HCT116 (cell line): ENCODE data around the gene APP. TPM values are rescaled to one million over a fixed set of nuclear protein-coding genes. Genes with fewer than 3 reads are reported as not detected.

ENCODE experiments used
- ATAC-seq: fragments of 200-7000 bp; cut with Tn5 transposase; 2 replicates; pipeline ENCODE4 v1.9.1; 2020; ENCODE audit warnings: mild to moderate bottlenecking, moderate library complexity
- BruUV-seq: library from RNA; stranded (reverse); fragments of 400-500 nt; replicated peaks from 2 replicates; lab custom pipeline; 2021; lab: Mats Ljungman, UMichigan
- CTCF ChIA-PET: fragments of 300-600 bp; sonication (Branson Sonifier 250); formaldehyde crosslinking; loops from one replicate; lab custom pipeline; 2021; ENCODE audit warnings: antibody characterized with exemption; lab: Charles Lee
- POLR2A ChIA-PET: fragments of 300-600, 350-600 bp; sonication (Branson Sonifier 250); formaldehyde crosslinking; loops from one replicate; lab custom pipeline; 2021; ENCODE audit warnings: antibody characterized with exemption; lab: Charles Lee
- RAD21 ChIA-PET, 2 experiments: fragments of 300-600 bp; sonication (Branson Sonifier 250); formaldehyde crosslinking; loops; one replicate each; lab custom pipeline; 2023; ENCODE audit warnings: low total read pairs in 2 of 2; ENCODE audit not compliant: uncharacterized antibody in 2 of 2, unreplicated experiment in 2 of 2, low non-redundant PET in 1 of 2; lab: Charles Lee
- DNase-seq: peaks from one replicate; pipeline ENCODE4 v3.0.0-alpha.2; 2010; ENCODE audit warnings: low read depth, low spot score
- H2AFZ ChIP-seq: fragments of 200-600 bp; shearing (Covaris generic), sonication (generic); 2 replicates; pipeline ENCODE4 v1.6.1; 2017; ENCODE audit warnings: low read depth, mixed run types, mixed read lengths, antibody characterized with exemption, low read length; ENCODE audit not compliant: poor library complexity, severe bottlenecking
- H3K27ac ChIP-seq: 2 replicates; pipeline ENCODE4 v1.5.1; 2012; ENCODE audit warnings: low read depth, low read length
- H3K27me3 ChIP-seq: fragments of 200-600 bp; sonication (generic); 2 replicates; pipeline ENCODE4 v1.6.1; 2016; ENCODE audit warnings: mixed run types, low read length, mixed read lengths; ENCODE audit not compliant: insufficient read depth
- H3K36me3 ChIP-seq, 2 experiments: fragments of 200-500 bp in 1 of 2; fragments of 200-600 bp in 1 of 2; sonication (Bioruptor generic) in 1 of 2; sonication (generic) in 1 of 2; 2 replicates each; pipeline versions ENCODE4 v1.5.1 to v1.6.1; 2014 to 2016; ENCODE audit warnings: low read length in 2 of 2, inconsistent platforms in 1 of 2, mixed read lengths in 1 of 2, mixed run types in 1 of 2; ENCODE audit not compliant: insufficient read depth in 2 of 2, control insufficient read depth in 1 of 2
- H3K4me1 ChIP-seq, 2 experiments: fragments of 200-600 bp in 1 of 2; sonication (generic) in 1 of 2; 2 replicates each; pipeline versions ENCODE4 v1.5.1 to v1.6.1; 2012 to 2017; ENCODE audit warnings: low read length in 2 of 2, inconsistent platforms in 1 of 2, mild to moderate bottlenecking in 1 of 2, mixed read lengths in 1 of 2, mixed run types in 1 of 2, moderate library complexity in 1 of 2; ENCODE audit not compliant: insufficient read depth in 2 of 2, control insufficient read depth in 1 of 2
- H3K4me2 ChIP-seq: fragments of 200-600 bp; sonication (generic); 2 replicates; pipeline ENCODE4 v1.6.1; 2017; ENCODE audit warnings: mixed run types, low read length, mixed read lengths
- H3K4me3 ChIP-seq, 2 experiments: fragments of 200-600 bp in 1 of 2; sonication (generic) in 1 of 2; replicated peaks in 1 of 2; 2 replicates each; pipeline ENCODE4 v1.5.1; 2011 to 2016; ENCODE audit warnings: low read length in 2 of 2, control low read depth in 1 of 2, low read depth in 1 of 2, mild to moderate bottlenecking in 1 of 2, mixed read lengths in 1 of 2, mixed run types in 1 of 2
- H3K79me2 ChIP-seq: fragments of 200-600 bp; sonication (generic); 2 replicates; pipeline ENCODE4 v1.6.1; 2017; ENCODE audit warnings: mild to moderate bottlenecking, mixed run types, low read length, moderate library complexity, mixed read lengths; ENCODE audit not compliant: insufficient read depth
- H3K9ac ChIP-seq: fragments of 200-600 bp; sonication (generic); 2 replicates; pipeline ENCODE4 v1.6.1; 2016; ENCODE audit warnings: low read length, mixed read lengths
- H3K9me2 ChIP-seq: fragments of 200-600 bp; sonication (generic), shearing (Covaris generic); 2 replicates; pipeline ENCODE4 v1.6.1; 2017; ENCODE audit warnings: mixed run types, mild to moderate bottlenecking, moderate library complexity; ENCODE audit not compliant: insufficient read depth
- H3K9me3 ChIP-seq, 2 experiments: fragments of 200-500 bp in 1 of 2; fragments of 200-600 bp in 1 of 2; sonication (Bioruptor generic) in 1 of 2; sonication (generic) in 1 of 2; 2 replicates each; pipeline ENCODE4 v1.6.1; 2014 to 2017; ENCODE audit warnings: low read length in 2 of 2, mixed read lengths in 2 of 2, inconsistent platforms in 1 of 2, low read depth in 1 of 2, mild to moderate bottlenecking in 1 of 2, mixed run types in 1 of 2, moderate library complexity in 1 of 2; ENCODE audit not compliant: control insufficient read depth in 1 of 2, insufficient read depth in 1 of 2
- H4K20me1 ChIP-seq: fragments of 200-600 bp; sonication (generic), shearing (Covaris generic); 2 replicates; pipeline ENCODE4 v1.6.1; 2017; ENCODE audit warnings: mixed run types, mild to moderate bottlenecking, moderate library complexity; ENCODE audit not compliant: insufficient read depth
- ATF3 ChIP-seq: IDR thresholded peaks from 2 replicates; pipeline ENCODE4 v1.6.1; 2012
- CBX3 ChIP-seq: IDR thresholded peaks from 2 replicates; pipeline ENCODE4 v1.6.1; 2012; ENCODE audit warnings: low read depth
- CEBPB ChIP-seq: IDR thresholded peaks from 2 replicates; pipeline ENCODE4 v1.6.1; 2012; ENCODE audit warnings: low read depth
- EGR1 ChIP-seq: IDR thresholded peaks from 2 replicates; pipeline ENCODE4 v1.6.1; 2012; ENCODE audit warnings: low read depth
- FOSL1 ChIP-seq: IDR thresholded peaks from 2 replicates; pipeline ENCODE4 v1.6.1; 2012; ENCODE audit warnings: low read depth
- JUND ChIP-seq: IDR thresholded peaks from 2 replicates; pipeline ENCODE4 v1.6.1; 2012
- MAX ChIP-seq: IDR thresholded peaks from 2 replicates; pipeline ENCODE4 v1.6.1; 2012
- POLR2AphosphoS5 ChIP-seq: IDR thresholded peaks from 2 replicates; pipeline ENCODE4 v1.6.1; 2011; ENCODE audit warnings: mild to moderate bottlenecking, low read depth, low read length, moderate library complexity
- RAD21 ChIP-seq: IDR thresholded peaks from 2 replicates; pipeline ENCODE4 v1.6.1; 2012; ENCODE audit warnings: low read depth, mild to moderate bottlenecking
- SP1 ChIP-seq: IDR thresholded peaks from 2 replicates; pipeline ENCODE4 v1.6.1; 2012; ENCODE audit warnings: low read depth
- TCF7L2 ChIP-seq: IDR thresholded peaks from 2 replicates; pipeline ENCODE4 v1.7.0; 2011; ENCODE audit warnings: borderline replicate concordance, inconsistent platforms; ENCODE audit not compliant: insufficient read depth, insufficient read length; ENCODE audit errors: extremely low read depth
- YY1 ChIP-seq: IDR thresholded peaks from 2 replicates; pipeline ENCODE4 v1.6.1; 2011; ENCODE audit warnings: low read length, low read depth, moderate library complexity, mild to moderate bottlenecking; ENCODE audit not compliant: insufficient replicate concordance; ENCODE audit errors: extremely low read depth
- ZFX ChIP-seq: fragments of 450-650 bp; IDR thresholded peaks from 2 replicates; pipeline ENCODE4 v1.6.1; 2017
- intact Hi-C: fragments of 100-400 bp; cut with micrococcal nuclease; formaldehyde crosslinking; loops from 2 replicates; pipeline ENCODE4 v1.10.0; 2022
- total RNA-seq: library from RNA; stranded (reverse); gene quantifications from one replicate; pipeline ENCODE4 v1.2.1, GENCODE V29; 2021; ENCODE audit not compliant: unreplicated experiment
- TF ChIP-seq, protein P1 (sequence below), 3 experiments: fragments of 200-600 bp in 1 of 3; sonication (generic) in 1 of 3; IDR thresholded peaks in 2 of 3; conservative IDR thresholded peaks in 1 of 3; 2 replicates each; pipeline ENCODE4 v1.5.1; 2012 to 2017; ENCODE audit warnings: low read depth in 2 of 3, low read length in 2 of 3, antibody characterized with exemption in 1 of 3, borderline replicate concordance in 1 of 3, control low read depth in 1 of 3, mild to moderate bottlenecking in 1 of 3, mixed read lengths in 1 of 3, mixed run types in 1 of 3, moderate library complexity in 1 of 3; ENCODE audit not compliant: insufficient read depth in 1 of 3
- TF ChIP-seq, protein P2 (sequence below): IDR thresholded peaks from 2 replicates; pipeline ENCODE4 v1.6.1; 2012; ENCODE audit warnings: low read depth
- TF ChIP-seq, protein P3 (sequence below): IDR thresholded peaks from 2 replicates; pipeline ENCODE4 v1.6.1; 2011; ENCODE audit warnings: mild to moderate bottlenecking, low read length, moderate library complexity; ENCODE audit not compliant: insufficient replicate concordance; ENCODE audit errors: extremely low read depth

The APP gene
- total RNA-seq, 1 experiment from 2014 or later = 267 TPM

GRCh38 chr21:26123012-26123411 is 47.6 kb downstream of the APP start:
- ChIA-PET POLR2A (no interaction called here), RAD21 (no interaction called here)
- Histone ChIP-seq H4K20me1 (peaks cover 6% of the 10 kb centered on the region; the same call in 1 of the 2 replicates), H3K9me3 (no peaks in the 10 kb centered on the region), H3K27ac (no peak overlapping the region)
- TF ChIP-seq, protein P1, sequence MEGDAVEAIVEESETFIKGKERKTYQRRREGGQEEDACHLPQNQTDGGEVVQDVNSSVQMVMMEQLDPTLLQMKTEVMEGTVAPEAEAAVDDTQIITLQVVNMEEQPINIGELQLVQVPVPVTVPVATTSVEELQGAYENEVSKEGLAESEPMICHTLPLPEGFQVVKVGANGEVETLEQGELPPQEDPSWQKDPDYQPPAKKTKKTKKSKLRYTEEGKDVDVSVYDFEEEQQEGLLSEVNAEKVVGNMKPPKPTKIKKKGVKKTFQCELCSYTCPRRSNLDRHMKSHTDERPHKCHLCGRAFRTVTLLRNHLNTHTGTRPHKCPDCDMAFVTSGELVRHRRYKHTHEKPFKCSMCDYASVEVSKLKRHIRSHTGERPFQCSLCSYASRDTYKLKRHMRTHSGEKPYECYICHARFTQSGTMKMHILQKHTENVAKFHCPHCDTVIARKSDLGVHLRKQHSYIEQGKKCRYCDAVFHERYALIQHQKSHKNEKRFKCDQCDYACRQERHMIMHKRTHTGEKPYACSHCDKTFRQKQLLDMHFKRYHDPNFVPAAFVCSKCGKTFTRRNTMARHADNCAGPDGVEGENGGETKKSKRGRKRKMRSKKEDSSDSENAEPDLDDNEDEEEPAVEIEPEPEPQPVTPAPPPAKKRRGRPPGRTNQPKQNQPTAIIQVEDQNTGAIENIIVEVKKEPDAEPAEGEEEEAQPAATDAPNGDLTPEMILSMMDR (IDR thresholded peaks at IDR 0.05 in 2 of 3, conservative IDR thresholded peaks at IDR 0.05 in 1 of 3; ENCODE audit: borderline replicate concordance in 1 of 3, insufficient read depth in 1 of 3, low read depth in 2 of 3, low read length in 2 of 3) = no peak
- TF ChIP-seq, protein P2, sequence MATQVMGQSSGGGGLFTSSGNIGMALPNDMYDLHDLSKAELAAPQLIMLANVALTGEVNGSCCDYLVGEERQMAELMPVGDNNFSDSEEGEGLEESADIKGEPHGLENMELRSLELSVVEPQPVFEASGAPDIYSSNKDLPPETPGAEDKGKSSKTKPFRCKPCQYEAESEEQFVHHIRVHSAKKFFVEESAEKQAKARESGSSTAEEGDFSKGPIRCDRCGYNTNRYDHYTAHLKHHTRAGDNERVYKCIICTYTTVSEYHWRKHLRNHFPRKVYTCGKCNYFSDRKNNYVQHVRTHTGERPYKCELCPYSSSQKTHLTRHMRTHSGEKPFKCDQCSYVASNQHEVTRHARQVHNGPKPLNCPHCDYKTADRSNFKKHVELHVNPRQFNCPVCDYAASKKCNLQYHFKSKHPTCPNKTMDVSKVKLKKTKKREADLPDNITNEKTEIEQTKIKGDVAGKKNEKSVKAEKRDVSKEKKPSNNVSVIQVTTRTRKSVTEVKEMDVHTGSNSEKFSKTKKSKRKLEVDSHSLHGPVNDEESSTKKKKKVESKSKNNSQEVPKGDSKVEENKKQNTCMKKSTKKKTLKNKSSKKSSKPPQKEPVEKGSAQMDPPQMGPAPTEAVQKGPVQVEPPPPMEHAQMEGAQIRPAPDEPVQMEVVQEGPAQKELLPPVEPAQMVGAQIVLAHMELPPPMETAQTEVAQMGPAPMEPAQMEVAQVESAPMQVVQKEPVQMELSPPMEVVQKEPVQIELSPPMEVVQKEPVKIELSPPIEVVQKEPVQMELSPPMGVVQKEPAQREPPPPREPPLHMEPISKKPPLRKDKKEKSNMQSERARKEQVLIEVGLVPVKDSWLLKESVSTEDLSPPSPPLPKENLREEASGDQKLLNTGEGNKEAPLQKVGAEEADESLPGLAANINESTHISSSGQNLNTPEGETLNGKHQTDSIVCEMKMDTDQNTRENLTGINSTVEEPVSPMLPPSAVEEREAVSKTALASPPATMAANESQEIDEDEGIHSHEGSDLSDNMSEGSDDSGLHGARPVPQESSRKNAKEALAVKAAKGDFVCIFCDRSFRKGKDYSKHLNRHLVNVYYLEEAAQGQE = no peak
- no peak for TF ChIP-seq YY1
- TF ChIP-seq ATF3 = no peak
- TF ChIP-seq, protein P3, sequence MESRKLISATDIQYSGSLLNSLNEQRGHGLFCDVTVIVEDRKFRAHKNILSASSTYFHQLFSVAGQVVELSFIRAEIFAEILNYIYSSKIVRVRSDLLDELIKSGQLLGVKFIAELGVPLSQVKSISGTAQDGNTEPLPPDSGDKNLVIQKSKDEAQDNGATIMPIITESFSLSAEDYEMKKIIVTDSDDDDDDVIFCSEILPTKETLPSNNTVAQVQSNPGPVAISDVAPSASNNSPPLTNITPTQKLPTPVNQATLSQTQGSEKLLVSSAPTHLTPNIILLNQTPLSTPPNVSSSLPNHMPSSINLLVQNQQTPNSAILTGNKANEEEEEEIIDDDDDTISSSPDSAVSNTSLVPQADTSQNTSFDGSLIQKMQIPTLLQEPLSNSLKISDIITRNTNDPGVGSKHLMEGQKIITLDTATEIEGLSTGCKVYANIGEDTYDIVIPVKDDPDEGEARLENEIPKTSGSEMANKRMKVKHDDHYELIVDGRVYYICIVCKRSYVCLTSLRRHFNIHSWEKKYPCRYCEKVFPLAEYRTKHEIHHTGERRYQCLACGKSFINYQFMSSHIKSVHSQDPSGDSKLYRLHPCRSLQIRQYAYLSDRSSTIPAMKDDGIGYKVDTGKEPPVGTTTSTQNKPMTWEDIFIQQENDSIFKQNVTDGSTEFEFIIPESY = no peak
- no peak for TF ChIP-seq EGR1
- no peak for TF ChIP-seq SP1
- no peak for TF ChIP-seq CEBPB
- no peak for TF ChIP-seq MAX
- no peak for TF ChIP-seq JUND
- no peak for TF ChIP-seq ZFX
- TF ChIP-seq RAD21 = no peak
- no peak for TF ChIP-seq FOSL1
- TF ChIP-seq POLR2AphosphoS5 = no peak
- TF ChIP-seq CBX3 = no peak
- no peak for TF ChIP-seq TCF7L2
- TF ChIP-seq, all 23 proteins: peak for 0
- H3K9ac ChIP-seq = no peak overlapping the region
- intact Hi-C loops = no loop called here
- no peaks in the 10 kb centered on the region for H3K36me3 ChIP-seq
- CTCF ChIA-PET = no interaction called here
- H3K4me3 ChIP-seq = no peak overlapping the region
- DNase-seq (no peak), ATAC-seq (no peak)
- no peaks in the 10 kb centered on the region for H3K9me2 ChIP-seq
- BruUV-seq = no TSS peak
- H2AFZ ChIP-seq = no peak overlapping the region
- H3K4me2 ChIP-seq = no peak overlapping the region
- H3K79me2 ChIP-seq = peaks cover 94% of the 10 kb centered on the region
- H3K4me1 ChIP-seq = peaks cover 0 to 7% of the 10 kb centered on the region in 2 experiments; a peak in 1 of 4 replicates
- H3K27me3 ChIP-seq = no peaks in the 10 kb centered on the region
